Stimulated activated CD4-positive, alpha-beta T cell treated with anti-CD3 and anti-CD28 coated beads, TNF-alpha, amount 100 ng/mL, for 1 hour (primary cell): ENCODE results near the gene ACVR1C.

Experiments used
- DNase-seq, 3 donors: peaks; one replicate each; pipeline ENCODE4 v3.0.0-alpha.2; 2020; ENCODE audit warnings: low read depth in 3 of 3, low spot score in 1 of 3

The ACVR1C gene

DNA sequence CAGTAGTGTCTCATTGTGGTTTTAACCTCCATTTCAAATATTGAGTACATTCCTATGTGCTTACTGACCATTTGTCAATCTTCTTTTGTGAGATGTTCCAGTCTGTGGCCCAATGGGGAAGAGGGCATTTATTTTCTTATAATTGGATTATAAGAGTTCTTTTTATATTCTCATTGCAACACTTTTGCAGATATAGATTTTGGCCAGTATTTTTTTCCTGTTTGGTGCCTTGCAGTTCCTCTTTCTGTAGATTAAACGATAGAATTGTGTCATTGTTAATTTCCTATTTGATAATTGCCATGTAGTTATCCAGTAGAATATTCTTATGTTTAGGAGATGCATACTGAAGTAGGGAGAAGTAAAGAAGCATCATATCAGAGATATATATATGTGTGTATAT lies 128.3 kb downstream of the ACVR1C start:
- no peak for DNase-seq

DNA sequence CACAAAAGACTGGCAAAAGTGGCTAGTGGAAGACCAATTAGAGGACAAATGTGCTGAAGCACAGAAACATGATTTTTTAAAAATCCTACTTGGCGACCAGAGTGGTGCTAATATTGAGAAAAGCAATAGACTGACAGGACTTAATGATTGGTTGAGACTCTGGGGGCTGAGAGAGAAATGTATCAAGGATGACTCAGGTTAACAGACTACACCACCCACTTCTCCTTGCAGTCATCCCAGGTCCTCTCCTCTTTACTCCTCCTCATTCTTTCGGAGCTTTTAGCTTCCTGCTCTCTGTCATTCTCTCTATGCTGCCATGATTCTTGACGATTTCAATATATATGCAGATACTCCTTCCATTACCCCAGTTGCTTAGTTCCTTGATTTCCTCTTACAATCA lies 130.2 kb downstream of the ACVR1C start:
- no peak for DNase-seq

DNA sequence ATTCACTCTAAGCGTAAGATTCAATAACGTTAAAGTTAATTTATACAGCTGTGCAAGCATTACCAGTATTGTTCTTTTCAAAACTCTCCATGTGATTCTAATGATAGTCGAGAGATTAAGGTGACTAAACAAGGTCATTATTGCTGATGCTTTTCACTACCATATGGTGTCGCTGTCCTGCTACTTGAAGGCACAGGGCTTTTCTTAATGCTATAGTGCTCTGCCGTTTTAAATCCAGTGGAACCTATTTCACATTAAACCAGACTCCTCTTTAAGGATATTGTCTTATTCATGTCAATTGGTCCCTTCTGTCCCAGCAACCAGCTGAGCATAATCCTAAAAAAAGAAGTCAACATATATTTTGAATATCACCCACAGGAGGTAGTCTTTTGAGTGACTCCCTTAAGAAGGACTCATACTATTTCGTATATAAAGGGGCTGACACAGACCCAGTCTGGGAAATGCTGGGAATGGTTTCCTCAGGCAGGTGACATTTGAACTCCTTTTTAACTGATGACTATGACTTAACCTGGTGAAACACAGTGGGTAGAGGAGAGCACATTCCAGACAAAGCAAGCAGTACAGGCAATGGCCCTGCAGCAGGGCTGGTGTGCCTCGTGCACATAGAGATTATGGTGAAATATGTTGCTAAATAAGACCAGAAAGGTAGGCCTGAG lies 130.9 kb downstream of the ACVR1C start:
- DNase-seq: no peak

DNA sequence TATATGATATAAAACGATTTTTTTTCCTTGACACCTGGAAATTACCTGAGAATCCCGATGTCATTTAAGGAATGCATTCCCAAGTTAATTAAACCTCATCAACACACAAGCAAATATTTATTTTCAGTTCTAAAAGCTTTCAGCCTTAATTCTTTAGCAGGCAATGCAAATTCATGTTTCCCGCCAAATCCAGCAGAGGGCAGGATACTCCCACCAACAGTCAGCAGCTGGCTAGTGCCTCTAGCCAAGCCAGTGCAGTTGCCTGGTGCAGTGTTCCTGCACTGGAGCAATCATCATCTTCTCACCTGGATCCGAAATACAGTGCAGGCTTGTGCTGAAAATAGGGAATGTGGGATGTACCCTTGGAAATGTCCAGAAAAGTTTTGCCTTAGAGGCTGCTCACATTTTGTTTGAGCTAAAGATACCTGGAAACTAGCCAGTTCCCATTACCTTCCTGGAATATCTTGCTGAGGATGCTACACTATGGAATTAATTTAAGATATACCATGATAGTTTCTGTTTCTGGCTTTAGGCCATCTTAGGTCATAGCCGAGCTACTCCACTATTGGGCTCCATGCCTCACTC lies 136.4 kb downstream of the ACVR1C start:
- peak; percentile 16 to 44 (median 43) for DNase-seq

DNA sequence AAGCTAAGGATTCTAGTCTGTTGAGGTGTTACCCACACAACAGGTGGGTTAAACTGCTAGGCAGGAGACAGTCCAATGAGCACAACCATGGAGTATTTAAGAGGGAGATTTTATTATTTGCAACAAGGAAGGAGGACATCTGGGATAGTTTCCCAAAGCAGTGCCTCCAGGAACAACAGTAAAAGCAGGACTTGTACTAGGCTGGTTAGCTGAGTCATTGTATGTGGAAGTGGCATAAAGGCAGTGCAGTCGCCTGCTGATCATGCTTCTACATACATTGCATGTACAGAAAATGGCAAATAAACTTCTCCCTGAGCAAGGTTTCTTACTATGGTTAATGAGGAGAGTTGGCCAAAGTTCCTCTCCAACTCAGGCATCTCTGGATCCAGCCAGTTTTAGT lies 138.7 kb downstream of the ACVR1C start:
- DNase-seq: no peak

DNA sequence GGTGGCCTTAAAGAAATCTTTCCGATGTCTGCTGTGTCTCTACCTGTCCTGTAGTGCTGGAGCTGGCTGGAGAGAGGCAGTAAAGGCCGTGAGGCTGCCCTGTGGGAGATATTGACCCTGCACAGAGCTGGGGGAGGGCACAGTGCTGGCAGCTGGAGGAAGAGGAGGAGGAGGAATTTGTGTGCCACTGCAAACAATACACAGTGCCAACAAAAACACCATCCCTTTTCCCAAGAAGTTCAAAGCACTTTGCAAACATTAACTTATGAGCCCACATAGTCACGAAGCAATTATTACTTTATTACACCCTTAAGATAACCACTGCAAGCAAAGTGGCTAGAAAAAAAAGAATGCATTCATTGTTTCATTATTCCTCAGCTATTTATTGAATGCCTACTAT lies 139.8 kb downstream of the ACVR1C start:
- DNase-seq: no peak

DNA sequence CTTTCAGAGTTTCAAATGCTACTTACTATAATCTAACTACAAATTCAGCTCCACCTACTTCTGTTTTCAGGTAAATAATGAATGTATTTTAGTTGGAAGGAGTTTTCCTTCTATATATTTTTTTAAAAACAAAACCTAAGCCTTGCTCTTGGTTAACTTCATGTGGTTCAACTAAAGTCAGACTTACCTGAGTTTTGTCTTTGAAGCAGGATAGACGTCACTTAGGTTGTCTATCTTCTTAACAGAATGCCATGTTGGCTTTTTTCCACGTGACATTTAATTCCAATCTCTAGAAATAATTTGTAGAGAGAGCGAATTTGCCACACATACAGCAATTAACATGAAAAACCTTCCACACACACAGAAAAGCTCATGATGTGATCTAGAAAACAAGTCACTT lies 140.9 kb downstream of the ACVR1C start:
- no peak for DNase-seq

DNA sequence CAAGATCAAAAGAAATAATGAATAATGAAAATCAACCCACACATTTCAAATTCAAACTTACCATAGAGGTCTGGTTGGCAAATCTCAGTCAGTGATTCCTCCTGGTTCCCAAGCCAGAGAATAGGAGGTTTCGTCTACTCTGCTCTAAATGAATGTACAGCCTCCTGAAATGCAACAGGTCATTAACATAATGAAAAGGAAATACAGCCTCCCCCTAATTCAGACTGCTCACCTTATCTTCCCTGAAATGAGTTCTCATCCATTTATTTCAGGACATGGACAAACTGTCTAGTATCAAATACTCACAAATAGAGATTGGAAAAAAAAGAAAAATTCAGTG lies 141.4 kb downstream of the ACVR1C start:
- DNase-seq: no peak

DNA sequence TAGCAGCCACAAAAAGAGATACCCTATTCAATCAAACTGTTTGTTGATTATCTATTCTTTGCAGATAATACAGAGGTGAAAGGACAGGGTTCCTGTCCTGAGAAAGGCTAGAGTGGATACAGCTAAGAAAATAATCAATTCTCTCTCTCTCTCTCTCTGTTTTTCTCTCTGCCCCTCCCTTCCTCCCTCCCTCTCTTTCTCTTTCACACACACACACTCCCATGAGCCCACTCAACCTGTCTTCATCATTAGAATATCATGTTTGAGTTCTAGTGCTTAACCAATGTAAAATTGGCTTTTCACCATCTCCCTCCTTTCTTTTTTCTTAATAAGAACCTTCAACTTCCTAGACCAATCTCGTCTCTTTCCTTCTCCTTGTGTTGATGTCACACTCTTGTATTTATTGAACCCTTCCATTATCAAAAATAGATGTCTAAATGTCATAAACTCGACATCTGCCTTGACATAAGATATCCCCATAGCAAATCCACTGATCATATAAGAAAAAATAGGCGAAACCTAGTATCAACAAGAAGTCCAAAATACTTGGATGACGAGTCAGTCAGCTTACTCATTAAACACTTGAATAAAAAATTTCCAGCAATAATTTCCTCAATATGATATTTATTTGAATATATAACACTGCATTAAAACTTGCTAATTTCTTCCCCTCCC lies 141.9 kb downstream of the ACVR1C start:
- DNase-seq: no peak

DNA sequence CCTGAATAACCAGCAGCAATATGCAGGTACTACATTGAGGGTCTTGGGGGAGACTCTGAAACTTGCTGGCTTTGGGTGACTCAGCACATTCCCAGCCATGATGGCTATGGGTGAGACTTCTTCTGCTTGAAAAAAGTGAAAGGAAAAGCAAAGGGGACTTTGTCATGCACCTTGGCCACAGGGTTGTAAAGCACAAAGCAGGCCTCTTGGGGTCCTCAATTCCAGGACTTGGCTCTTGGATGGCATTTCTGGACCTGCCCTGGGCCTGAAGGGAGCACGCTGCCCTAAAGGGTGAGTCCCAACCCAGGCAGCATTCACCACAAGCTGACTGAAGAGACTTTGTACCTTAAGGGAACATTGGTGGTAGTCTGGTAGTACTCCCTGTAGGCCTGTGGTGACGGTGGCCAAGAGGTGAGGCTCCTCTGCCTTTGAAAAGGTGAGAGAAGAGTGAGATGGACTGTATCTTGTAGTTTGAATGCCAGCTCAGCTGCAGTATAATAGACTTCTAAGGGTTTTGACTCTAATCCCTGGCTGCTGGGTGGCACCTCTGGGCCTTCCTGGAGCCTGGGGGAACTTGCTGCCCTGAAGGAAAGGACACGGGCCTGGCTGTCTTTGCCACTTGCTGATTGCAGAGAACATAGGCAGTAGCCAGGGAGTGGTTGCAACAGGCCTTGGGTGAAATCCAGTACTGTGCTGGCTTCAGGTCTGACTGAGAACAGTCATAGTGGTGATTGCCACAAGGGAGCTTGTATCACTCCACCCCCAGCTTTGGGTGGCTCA lies 148.3 kb downstream of the ACVR1C start:
- DNase-seq: no peak

DNA sequence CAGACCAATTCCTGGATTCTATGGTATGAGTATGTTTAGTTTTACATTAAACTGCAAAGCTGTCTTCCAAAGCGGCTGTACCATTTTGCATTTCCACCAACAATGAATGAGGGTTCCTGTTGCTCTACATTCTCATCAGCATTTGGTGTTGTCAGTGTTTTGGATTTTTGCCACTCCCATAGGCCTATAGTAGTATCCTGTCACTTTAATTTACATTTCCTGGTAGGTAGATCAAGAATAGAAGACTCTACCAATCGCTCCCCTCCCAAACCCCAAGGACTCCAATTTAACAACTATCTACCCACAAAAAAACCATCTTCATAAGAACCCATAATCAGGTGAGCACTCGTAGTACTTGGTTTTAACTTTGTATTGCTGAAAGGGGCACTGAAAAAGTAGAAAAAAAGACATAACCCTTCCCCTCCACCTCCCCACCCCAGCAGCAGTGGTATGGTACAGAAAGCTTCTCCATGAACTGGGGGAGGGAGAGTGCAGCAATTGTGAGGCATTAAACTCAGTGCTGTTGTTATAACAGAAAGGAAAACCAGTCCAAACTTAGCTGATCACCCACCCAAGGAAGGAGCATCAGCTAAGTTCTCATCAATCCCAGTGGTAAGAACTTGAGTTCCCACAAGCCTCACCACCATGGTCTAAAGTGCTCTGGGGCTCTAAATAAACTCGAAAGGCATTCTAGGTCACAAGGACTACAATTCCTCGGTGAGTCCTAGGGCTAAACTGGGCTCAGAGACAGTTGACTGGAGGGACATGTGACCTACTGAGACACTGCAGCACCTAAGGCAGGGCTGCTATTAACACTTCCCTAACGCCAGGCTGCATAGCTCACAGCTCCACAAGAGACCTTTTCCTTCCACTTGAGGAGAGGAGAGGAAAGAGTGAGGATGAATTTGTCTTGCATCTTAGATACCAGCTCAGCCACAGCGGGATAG lies 149.3 kb downstream of the ACVR1C start:
- no peak for DNase-seq

DNA sequence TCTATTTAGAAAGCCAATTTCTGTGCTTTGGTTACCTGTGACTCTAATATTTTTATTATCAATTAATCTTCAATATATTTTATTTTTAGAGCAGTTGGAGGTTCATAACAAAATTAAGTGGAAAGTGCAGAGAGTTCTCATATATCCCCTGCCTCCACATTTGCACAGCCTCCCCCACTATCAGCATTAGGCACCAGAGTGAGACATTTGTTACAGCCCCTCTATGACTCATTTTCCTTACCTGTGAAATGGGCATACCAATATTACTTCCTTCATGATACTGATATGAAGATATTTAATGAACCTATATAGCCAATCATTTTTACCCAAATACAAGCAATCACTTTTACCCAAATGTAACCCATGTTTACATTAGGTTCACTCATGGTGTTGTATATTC lies 150.7 kb downstream of the ACVR1C start:
- DNase-seq: no peak

DNA sequence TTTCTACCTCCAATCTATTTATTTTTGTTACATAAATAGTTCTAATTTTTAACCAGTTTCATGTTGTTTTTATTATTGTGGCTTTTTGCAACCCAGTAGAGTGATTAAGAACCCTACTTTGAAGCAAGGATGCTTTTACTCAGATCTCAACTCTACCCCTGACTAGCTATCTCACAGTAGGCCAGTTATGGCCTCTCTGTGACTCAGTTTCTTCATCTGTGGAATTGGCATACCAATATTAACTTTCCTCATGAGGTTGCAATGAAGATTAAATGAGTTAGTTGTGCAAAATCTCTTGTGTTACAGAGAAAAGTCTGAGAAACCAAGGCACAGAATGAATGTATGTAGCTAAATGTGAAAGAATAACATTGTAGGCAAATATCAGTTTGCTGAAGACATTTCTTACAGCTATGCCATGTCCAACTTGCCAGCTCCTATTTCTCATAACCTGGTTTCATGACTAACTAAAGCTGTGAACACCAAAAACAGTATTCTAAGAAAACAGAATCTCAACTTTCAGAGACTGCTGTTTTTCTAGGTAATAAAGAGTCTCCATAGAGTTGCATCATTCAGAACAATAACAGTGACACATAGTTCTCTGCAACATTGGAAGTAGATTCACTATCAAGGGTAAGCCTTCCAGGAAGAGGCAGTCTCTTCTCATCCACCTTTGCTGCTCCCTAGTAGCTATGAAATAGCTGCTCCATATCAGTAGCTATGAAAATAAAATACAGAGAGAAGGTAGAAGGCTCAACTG lies 151.5 kb downstream of the ACVR1C start:
- DNase-seq: no peak
